Astrocyte (in vitro differentiated cells and primary cell): Measurements from ENCODE around the gene FOXP2. TPM values are rescaled to one million over a fixed set of nuclear protein-coding genes. Genes with fewer than 3 reads are reported as not detected.

ENCODE experiments used
- DNase-seq: peaks from one replicate; pipeline ENCODE4 v3.0.0-alpha.2; 2010; ENCODE audit warnings: low read depth
- FAIRE-seq: peaks from 2 replicates; lab custom pipeline; 2011; peaks lifted over from hg19 to GRCh38; lab: Jason Lieb, UNC
- H2AFZ ChIP-seq: 2 replicates; pipeline ENCODE4 v1.6.0; 2012; ENCODE audit warnings: low read depth, low read length, inconsistent platforms
- H3K27ac ChIP-seq: 2 replicates; pipeline ENCODE4 v1.5.1; 2011; ENCODE audit warnings: low read depth, low read length, inconsistent platforms
- H3K27me3 ChIP-seq: 2 replicates; pipeline ENCODE4 v1.6.0; 2011; ENCODE audit warnings: low read length, inconsistent platforms; ENCODE audit not compliant: insufficient read depth
- H3K36me3 ChIP-seq: 2 replicates; pipeline ENCODE4 v1.5.1; 2011; ENCODE audit warnings: low read length, inconsistent platforms; ENCODE audit not compliant: insufficient read depth
- H3K4me1 ChIP-seq: 2 replicates; pipeline ENCODE4 v1.5.1; 2011; ENCODE audit warnings: low read length, inconsistent platforms; ENCODE audit not compliant: insufficient read depth
- H3K4me2 ChIP-seq: 2 replicates; pipeline ENCODE4 v1.6.0; 2012; ENCODE audit warnings: low read length, inconsistent platforms
- H3K4me3 ChIP-seq: 2 replicates; pipeline ENCODE4 v1.5.1; 2011; ENCODE audit warnings: low read depth, mild to moderate bottlenecking, low read length, inconsistent platforms; ENCODE audit not compliant: insufficient read depth
- H3K79me2 ChIP-seq: 2 replicates; pipeline ENCODE4 v1.6.0; 2012; ENCODE audit warnings: mild to moderate bottlenecking, low read length, inconsistent platforms; ENCODE audit not compliant: insufficient read depth
- H3K9ac ChIP-seq: 2 replicates; pipeline ENCODE4 v1.6.0; 2012; ENCODE audit warnings: mild to moderate bottlenecking, low read length, inconsistent platforms
- H3K9me3 ChIP-seq: 2 replicates; pipeline ENCODE4 v1.5.1; 2012; ENCODE audit warnings: low read depth, mild to moderate bottlenecking, low read length, inconsistent platforms; ENCODE audit not compliant: insufficient read depth
- H4K20me1 ChIP-seq: 2 replicates; pipeline ENCODE4 v1.6.0; 2012; ENCODE audit warnings: low read length, inconsistent platforms; ENCODE audit not compliant: insufficient read depth
- H3K27ac Mint-ChIP-seq: one replicate; pipeline ENCODE4 v1.8.0; 2021; ENCODE audit warnings: mild to moderate bottlenecking, mixed read lengths; ENCODE audit not compliant: unreplicated experiment
- H3K27me3 Mint-ChIP-seq: one replicate; pipeline ENCODE4 v1.8.0; 2021; ENCODE audit warnings: low read depth, mixed read lengths; ENCODE audit not compliant: unreplicated experiment
- H3K36me3 Mint-ChIP-seq: one replicate; pipeline ENCODE4 v1.8.0; 2021; ENCODE audit warnings: low read depth, mixed read lengths; ENCODE audit not compliant: unreplicated experiment
- H3K4me1 Mint-ChIP-seq: one replicate; pipeline ENCODE4 v1.8.0; 2021; ENCODE audit warnings: low read depth, mixed read lengths; ENCODE audit not compliant: unreplicated experiment
- H3K4me3 Mint-ChIP-seq: one replicate; pipeline ENCODE4 v1.8.0; 2021; ENCODE audit warnings: mild to moderate bottlenecking, moderate library complexity, mixed read lengths; ENCODE audit not compliant: unreplicated experiment
- H3K9me3 Mint-ChIP-seq: one replicate; pipeline ENCODE4 v1.8.0; 2021; ENCODE audit warnings: mild to moderate bottlenecking, mixed read lengths; ENCODE audit not compliant: unreplicated experiment
- CTCF ChIP-seq: IDR thresholded peaks from 2 replicates; pipeline ENCODE4 v1.5.1; 2011; ENCODE audit warnings: low read depth, mild to moderate bottlenecking, inconsistent platforms, low read length, moderate library complexity; ENCODE audit not compliant: insufficient read depth
- EZH2 ChIP-seq: IDR thresholded peaks from 2 replicates; pipeline ENCODE4 v1.6.1; 2012; ENCODE audit warnings: mild to moderate bottlenecking, low read length, inconsistent platforms; ENCODE audit not compliant: insufficient read depth
- total RNA-seq: library from RNA; stranded (reverse); gene quantifications from 2 replicates; pipeline ENCODE4 v1.2.1, GENCODE V29; 2021

Gene FOXP2
- total RNA-seq, 1 donor from 2014 or later: 3.4 TPM

- Histone ChIP-seq H3K9ac (no peak overlapping the region), H3K27ac (no peak overlapping the region), H3K36me3 (no peaks in the 10 kb centered on the region), H3K9me3 (no peaks in the 10 kb centered on the region), H2AFZ (no peak overlapping the region), H3K4me3 (no peak overlapping the region), H4K20me1 (no peaks in the 10 kb centered on the region), H3K4me2 (no peak overlapping the region), H3K27me3 (no peaks in the 10 kb centered on the region), H3K79me2 (no peaks in the 10 kb centered on the region), H3K4me1 (no peaks in the 10 kb centered on the region)
- Mint-ChIP-seq H3K4me1 (no peaks in the 10 kb centered on the region), H3K27ac (no peak overlapping the region), H3K9me3 (no peaks in the 10 kb centered on the region), H3K4me3 (no peak overlapping the region), H3K27me3 (no peaks in the 10 kb centered on the region), H3K36me3 (no peaks in the 10 kb centered on the region)
- TF ChIP-seq EZH2 (no peak), CTCF (no peak)
- FAIRE-seq: no peak
- no peak for DNase-seq
Measured at GRCh38 chr7:114644455-114644854, 229.8 kb downstream of the FOXP2 start.

GRCh38 chr7:114645451-114645850 is 230.8 kb downstream of the FOXP2 start:
- H3K4me1 ChIP-seq: no peaks in the 10 kb centered on the region
- no peak for DNase-seq
- H3K79me2 ChIP-seq: no peaks in the 10 kb centered on the region
- no peak overlapping the region for H3K4me2 ChIP-seq
- H3K9me3 Mint-ChIP-seq: no peaks in the 10 kb centered on the region
- H4K20me1 ChIP-seq: no peaks in the 10 kb centered on the region
- H3K9me3 ChIP-seq: no peaks in the 10 kb centered on the region
- H3K4me3 ChIP-seq: no peak overlapping the region
- no peaks in the 10 kb centered on the region for H3K27me3 ChIP-seq
- no peak for TF ChIP-seq EZH2
- TF ChIP-seq CTCF: no peak
- no peaks in the 10 kb centered on the region for H3K36me3 ChIP-seq
- no peaks in the 10 kb centered on the region for H3K27me3 Mint-ChIP-seq
- H3K4me1 Mint-ChIP-seq: no peaks in the 10 kb centered on the region
- FAIRE-seq: no peak
- H3K27ac ChIP-seq: no peak overlapping the region
- no peak overlapping the region for H3K9ac ChIP-seq
- no peaks in the 10 kb centered on the region for H3K36me3 Mint-ChIP-seq
- H3K27ac Mint-ChIP-seq: no peak overlapping the region
- no peak overlapping the region for H2AFZ ChIP-seq
- no peak overlapping the region for H3K4me3 Mint-ChIP-seq

- no peaks in the 10 kb centered on the region for H4K20me1 ChIP-seq
- no peak for TF ChIP-seq EZH2
- TF ChIP-seq CTCF: no peak
- no peak overlapping the region for H3K4me2 ChIP-seq
- DNase-seq: no peak
- Mint-ChIP-seq H3K4me1 (no peaks in the 10 kb centered on the region), H3K4me3 (no peak overlapping the region), H3K9me3 (no peaks in the 10 kb centered on the region), H3K36me3 (no peaks in the 10 kb centered on the region), H3K27me3 (no peaks in the 10 kb centered on the region), H3K27ac (no peak overlapping the region)
- no peaks in the 10 kb centered on the region for H3K79me2 ChIP-seq
- no peaks in the 10 kb centered on the region for H3K9me3 ChIP-seq
- no peaks in the 10 kb centered on the region for H3K36me3 ChIP-seq
- no peak overlapping the region for H2AFZ ChIP-seq
- H3K27ac ChIP-seq: no peak overlapping the region
- H3K27me3 ChIP-seq: no peaks in the 10 kb centered on the region
- FAIRE-seq: no peak
- H3K4me3 ChIP-seq: no peak overlapping the region
- no peaks in the 10 kb centered on the region for H3K4me1 ChIP-seq
- no peak overlapping the region for H3K9ac ChIP-seq
Measured at GRCh38 chr7:114647518-114647917, 232.9 kb downstream of the FOXP2 start.
